Chondrocyte (in vitro differentiated cells): ENCODE results near the gene SMOC1. TPM values are rescaled to one million over a fixed set of nuclear protein-coding genes. Genes with fewer than 3 reads are reported as not detected.

Source experiments
- DNase-seq: peaks from one replicate; pipeline ENCODE4 v3.0.0; 2021; ENCODE audit warnings: mixed read lengths, low spot score
- H3K27ac Mint-ChIP-seq: one replicate; pipeline ENCODE4 v1.8.0; 2021; ENCODE audit warnings: mild to moderate bottlenecking, moderate library complexity, mixed read lengths; ENCODE audit not compliant: unreplicated experiment
- H3K27me3 Mint-ChIP-seq: 2 replicates; pipeline ENCODE4 v1.8.0; 2021; ENCODE audit warnings: low read depth, mixed read lengths
- H3K36me3 Mint-ChIP-seq: 2 replicates; pipeline ENCODE4 v1.8.0; 2021; ENCODE audit warnings: low read depth, mixed read lengths
- H3K4me1 Mint-ChIP-seq: 2 replicates; pipeline ENCODE4 v1.8.0; 2021; ENCODE audit warnings: low read depth, mild to moderate bottlenecking, mixed read lengths
- H3K4me3 Mint-ChIP-seq: one replicate; pipeline ENCODE4 v1.8.0; 2021; ENCODE audit warnings: mild to moderate bottlenecking, moderate library complexity, mixed read lengths; ENCODE audit not compliant: unreplicated experiment
- H3K9me3 Mint-ChIP-seq: 2 replicates; pipeline ENCODE4 v1.8.0; 2021; ENCODE audit warnings: low read depth, mixed read lengths
- CTCF ChIP-seq: fragments of 200-600 bp; sonication (generic); IDR thresholded peaks from 2 replicates; pipeline ENCODE4 v1.5.0; 2021; ENCODE audit warnings: antibody characterized with exemption, mild to moderate bottlenecking, moderate library complexity
- total RNA-seq: library from RNA; stranded (reverse); gene quantifications from 3 replicates; pipeline ENCODE4 v1.2.1, GENCODE V29; 2021

The SMOC1 gene
- total RNA-seq, 1 donor from 2014 or later: 1.1 TPM

DNA sequence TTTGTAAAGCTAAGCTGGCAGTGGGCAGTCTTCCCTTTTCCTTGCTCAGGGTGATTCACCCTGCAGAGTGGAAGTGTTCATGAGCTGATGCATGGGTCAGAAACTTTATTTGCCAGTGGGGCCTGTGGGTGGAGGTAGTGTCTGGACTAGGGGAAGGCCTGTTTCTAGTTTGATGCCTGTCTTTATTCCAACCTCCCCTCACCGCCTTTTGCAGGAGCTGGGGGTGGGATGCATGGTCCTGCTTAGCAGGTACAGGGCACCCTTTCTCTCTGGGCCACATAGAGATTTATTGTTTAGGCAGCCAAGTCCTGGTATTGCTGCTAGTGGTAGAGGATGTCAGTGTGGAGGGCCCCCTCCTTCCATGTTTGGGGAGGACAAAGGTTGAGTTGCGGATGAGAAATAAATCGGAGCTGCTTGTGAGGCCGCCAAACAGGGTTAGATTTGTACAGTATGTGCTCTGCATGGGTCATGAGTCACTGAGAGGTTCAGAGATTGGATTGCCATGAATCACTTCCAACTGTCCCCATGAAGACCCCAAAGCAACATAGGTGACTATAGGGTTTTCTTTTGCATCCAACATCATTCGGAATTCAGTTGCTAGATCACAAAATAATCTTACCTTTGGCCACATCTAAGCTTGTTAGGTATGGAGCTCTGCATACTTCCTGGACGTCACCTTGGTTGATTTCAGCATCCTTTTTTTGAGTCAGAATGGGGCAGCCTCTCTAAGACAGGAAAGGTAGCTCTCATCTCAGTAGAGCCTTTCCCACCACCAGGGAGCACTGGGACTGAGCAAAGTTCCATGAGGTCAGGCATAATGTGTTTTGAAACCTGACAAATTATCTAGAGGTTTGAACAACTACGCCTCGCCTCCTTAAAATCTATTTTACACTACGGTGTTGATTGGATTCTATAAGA, 8.8 kb downstream of the SMOC1 start:
- no peaks in the 10 kb centered on the region for H3K4me1 Mint-ChIP-seq
- no peak for DNase-seq
- H3K4me3 Mint-ChIP-seq: no peak overlapping the region
- no peak for TF ChIP-seq CTCF
- H3K9me3 Mint-ChIP-seq: peaks cover 5% of the 10 kb centered on the region
- H3K27me3 Mint-ChIP-seq: peaks cover 11% of the 10 kb centered on the region
- H3K36me3 Mint-ChIP-seq: no peaks in the 10 kb centered on the region
- H3K27ac Mint-ChIP-seq: no peak overlapping the region

- H3K9me3 Mint-ChIP-seq: peaks cover 8% of the 10 kb centered on the region
- no peak for TF ChIP-seq CTCF
- no peaks in the 10 kb centered on the region for H3K36me3 Mint-ChIP-seq
- no peak overlapping the region for H3K4me3 Mint-ChIP-seq
- H3K27me3 Mint-ChIP-seq: peaks cover 10% of the 10 kb centered on the region
- H3K4me1 Mint-ChIP-seq: no peaks in the 10 kb centered on the region
- no peak for DNase-seq
- H3K27ac Mint-ChIP-seq: no peak overlapping the region
Observed at GRCh38 chr14:69891422-69891821, 12.2 kb downstream of the SMOC1 start.

DNA sequence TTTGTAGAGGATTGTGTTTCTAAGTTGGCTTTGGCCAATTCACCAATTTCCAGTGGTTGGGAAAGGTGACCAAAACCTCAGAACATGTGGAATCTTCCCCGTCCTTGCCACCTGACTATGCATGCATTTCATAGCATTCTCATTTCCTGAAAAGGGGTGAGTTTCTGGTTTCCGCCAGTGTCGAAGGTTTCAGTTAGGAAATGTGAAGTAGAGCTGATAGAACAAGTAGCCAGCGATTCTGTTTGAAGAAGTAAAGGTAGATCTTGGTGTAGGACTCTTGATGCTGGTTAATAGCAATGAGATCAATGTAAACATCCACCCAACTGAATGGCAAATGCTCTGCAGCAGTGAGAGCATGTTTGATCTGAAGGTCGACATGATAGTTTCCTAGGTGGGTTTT, 15.9 kb downstream of the SMOC1 start:
- DNase-seq: no peak
- Mint-ChIP-seq H3K4me1 (no peaks in the 10 kb centered on the region), H3K9me3 (peaks cover 23% of the 10 kb centered on the region), H3K4me3 (no peak overlapping the region), H3K27ac (no peak overlapping the region), H3K27me3 (peaks cover 10% of the 10 kb centered on the region), H3K36me3 (peaks cover 3% of the 10 kb centered on the region)
- no peak for TF ChIP-seq CTCF

DNA sequence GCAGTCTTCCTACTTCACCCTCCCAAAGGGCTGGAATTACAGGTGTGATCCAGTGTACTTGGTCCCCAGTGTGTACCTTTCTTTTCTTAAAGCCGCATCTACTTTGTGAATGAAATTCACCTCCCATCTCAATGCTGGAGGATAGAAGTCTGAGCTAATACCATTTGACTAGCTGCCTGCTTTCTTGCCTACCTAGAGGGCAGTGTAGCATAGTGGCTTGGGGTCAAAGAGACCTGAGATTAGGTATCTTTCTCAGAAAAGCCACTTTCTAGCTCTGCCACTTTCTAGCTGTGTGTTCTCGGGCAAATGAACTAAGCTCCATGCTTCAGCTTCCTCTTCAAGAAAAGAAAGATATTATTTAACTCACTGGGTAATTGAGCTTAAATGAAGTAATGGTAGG, 16.9 kb downstream of the SMOC1 start:
- Mint-ChIP-seq H3K36me3 (peaks cover 3% of the 10 kb centered on the region), H3K9me3 (peaks cover 23% of the 10 kb centered on the region), H3K4me1 (no peaks in the 10 kb centered on the region), H3K27ac (no peak overlapping the region), H3K4me3 (no peak overlapping the region), H3K27me3 (peaks cover 10% of the 10 kb centered on the region)
- no peak for TF ChIP-seq CTCF
- no peak for DNase-seq

DNA sequence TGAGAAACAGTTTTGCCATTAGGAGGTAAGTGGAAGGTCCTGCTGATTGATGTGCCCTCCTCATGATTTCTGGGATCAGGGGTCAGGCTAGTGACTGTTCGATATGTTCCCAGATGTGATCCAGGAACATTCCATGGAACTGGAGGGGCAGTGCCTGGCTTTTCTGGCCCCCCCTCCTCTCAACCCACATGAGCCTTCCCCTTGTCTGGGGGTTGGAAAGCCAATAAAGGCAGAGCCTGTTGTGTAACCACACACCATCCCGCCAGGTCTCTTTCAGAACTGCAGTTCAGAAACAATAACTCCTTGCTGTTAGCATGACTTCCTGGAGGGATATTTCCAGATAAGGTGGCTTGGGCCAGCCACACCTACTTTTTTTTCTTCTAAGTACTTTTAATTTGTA, 17.8 kb downstream of the SMOC1 start:
- Mint-ChIP-seq H3K36me3 (peaks cover 3% of the 10 kb centered on the region), H3K27me3 (peaks cover 8% of the 10 kb centered on the region), H3K9me3 (peaks cover 23% of the 10 kb centered on the region), H3K4me3 (no peak overlapping the region), H3K4me1 (no peaks in the 10 kb centered on the region), H3K27ac (no peak overlapping the region)
- no peak for DNase-seq
- TF ChIP-seq CTCF: no peak
